ENCODE results near the gene ORAI1. TPM values are rescaled to one million over a fixed set of nuclear protein-coding genes. Genes with fewer than 3 reads are reported as not detected.

The ORAI1 gene
- total RNA-seq, 1 experiment from 2014 or later: 28.1 TPM

DNA sequence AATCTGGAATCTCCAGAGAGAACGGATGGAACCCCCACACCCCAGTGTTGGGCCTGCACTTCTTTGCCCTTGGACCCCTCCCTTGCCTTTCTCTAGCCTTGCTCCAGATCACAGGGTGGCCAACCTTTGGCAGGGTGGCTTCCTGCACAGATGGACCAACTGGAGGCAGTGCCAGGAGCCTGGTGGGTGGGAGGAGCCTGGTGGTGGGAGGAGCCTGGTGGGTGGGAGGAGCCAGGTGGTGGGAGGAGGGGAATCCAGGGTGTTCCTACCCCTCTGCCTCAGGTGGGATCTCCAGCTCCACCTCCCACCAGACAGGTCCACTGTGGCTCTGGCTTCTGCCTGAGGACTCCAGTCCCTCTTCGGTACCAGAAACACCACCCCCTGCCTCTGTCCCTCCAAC lies 15.0 kb upstream of the ORAI1 start:
- no peaks in the 10 kb centered on the region for H3K79me2 ChIP-seq (ENCODE audit: low read depth)
- H3K4me1 ChIP-seq (replicated peaks; ENCODE audit: insufficient read depth): no peaks in the 10 kb centered on the region; the same call in 1 of the 2 replicates
- no peaks in the 10 kb centered on the region for H3K9me2 ChIP-seq (ENCODE audit: insufficient read depth)
- no peak overlapping the region for H3K4me2 ChIP-seq
- H3K27ac ChIP-seq: no peak overlapping the region
- no peaks in the 10 kb centered on the region for H3K9me3 ChIP-seq (ENCODE audit: insufficient read depth, low read depth)
- no peak overlapping the region for H2AFZ ChIP-seq
- intact Hi-C loops (cut with micrococcal nuclease; ENCODE audit: unreplicated experiment): no loop called here
- H3F3A ChIP-seq (ENCODE audit: insufficient read depth, low read depth): no peaks in the 10 kb centered on the region
- CTCF ChIA-PET: interaction anchor here (0.7 kb wide), 1 partner anchor 148 kb away, joined by 7 read pairs; no protein-coding TSS in a partner anchor
- POLR2A ChIA-PET (ENCODE audit: unreplicated experiment): no interaction called here
- TF ChIP-seq, protein P1, sequence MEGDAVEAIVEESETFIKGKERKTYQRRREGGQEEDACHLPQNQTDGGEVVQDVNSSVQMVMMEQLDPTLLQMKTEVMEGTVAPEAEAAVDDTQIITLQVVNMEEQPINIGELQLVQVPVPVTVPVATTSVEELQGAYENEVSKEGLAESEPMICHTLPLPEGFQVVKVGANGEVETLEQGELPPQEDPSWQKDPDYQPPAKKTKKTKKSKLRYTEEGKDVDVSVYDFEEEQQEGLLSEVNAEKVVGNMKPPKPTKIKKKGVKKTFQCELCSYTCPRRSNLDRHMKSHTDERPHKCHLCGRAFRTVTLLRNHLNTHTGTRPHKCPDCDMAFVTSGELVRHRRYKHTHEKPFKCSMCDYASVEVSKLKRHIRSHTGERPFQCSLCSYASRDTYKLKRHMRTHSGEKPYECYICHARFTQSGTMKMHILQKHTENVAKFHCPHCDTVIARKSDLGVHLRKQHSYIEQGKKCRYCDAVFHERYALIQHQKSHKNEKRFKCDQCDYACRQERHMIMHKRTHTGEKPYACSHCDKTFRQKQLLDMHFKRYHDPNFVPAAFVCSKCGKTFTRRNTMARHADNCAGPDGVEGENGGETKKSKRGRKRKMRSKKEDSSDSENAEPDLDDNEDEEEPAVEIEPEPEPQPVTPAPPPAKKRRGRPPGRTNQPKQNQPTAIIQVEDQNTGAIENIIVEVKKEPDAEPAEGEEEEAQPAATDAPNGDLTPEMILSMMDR (conservative IDR thresholded peaks at IDR 0.05): no peak
- TF ChIP-seq EZH2 (IDR thresholded peaks at IDR 0.05; ENCODE audit: low read depth): no peak
- no peak overlapping the region for H3K4me3 ChIP-seq
- no TSS peak for BruUV-seq (replicated peaks)
- H3K27me3 ChIP-seq (ENCODE audit: insufficient read depth, low read depth): no peaks in the 10 kb centered on the region
- H3K36me3 ChIP-seq (ENCODE audit: low read depth): no peaks in the 10 kb centered on the region
- DNase-seq: no peak
- H4K20me1 ChIP-seq (ENCODE audit: insufficient read depth): no peaks in the 10 kb centered on the region

DNA sequence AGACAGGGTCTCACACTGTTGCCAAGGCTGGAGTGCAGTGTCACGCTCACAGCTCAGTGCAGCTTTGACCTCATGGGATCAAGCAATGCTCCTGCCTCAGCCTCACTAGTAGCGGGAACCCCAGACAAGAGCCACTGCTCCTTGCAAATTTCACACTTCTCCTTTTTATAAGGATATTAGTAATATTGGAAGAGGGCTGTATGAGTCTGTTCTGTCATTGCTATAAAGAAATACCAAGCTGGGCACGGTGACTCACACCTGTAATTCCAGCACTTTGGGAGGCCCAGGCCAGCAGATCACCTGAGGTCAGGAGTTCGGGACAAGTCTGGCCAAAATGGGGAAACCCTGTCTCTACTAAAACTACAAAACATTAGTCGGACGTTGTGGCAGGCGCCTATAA lies 12.9 kb upstream of the ORAI1 start:
- H3K27ac ChIP-seq: no peak overlapping the region
- intact Hi-C loops (cut with micrococcal nuclease; ENCODE audit: unreplicated experiment): no loop called here
- TF ChIP-seq, protein P1 (conservative IDR thresholded peaks at IDR 0.05): no peak
- TF ChIP-seq EZH2 (IDR thresholded peaks at IDR 0.05; ENCODE audit: low read depth): no peak
- no TSS peak for BruUV-seq (replicated peaks)
- no peaks in the 10 kb centered on the region for H3K27me3 ChIP-seq (ENCODE audit: insufficient read depth, low read depth)
- POLR2A ChIA-PET (ENCODE audit: unreplicated experiment): no interaction called here
- H3K36me3 ChIP-seq (ENCODE audit: low read depth): no peaks in the 10 kb centered on the region
- H3K4me3 ChIP-seq: no peak overlapping the region
- no peaks in the 10 kb centered on the region; the same call in 1 of the 2 replicates for H3K4me1 ChIP-seq (replicated peaks; ENCODE audit: insufficient read depth)
- H3F3A ChIP-seq (ENCODE audit: insufficient read depth, low read depth): no peaks in the 10 kb centered on the region
- H2AFZ ChIP-seq: no peak overlapping the region
- H4K20me1 ChIP-seq (ENCODE audit: insufficient read depth): no peaks in the 10 kb centered on the region
- no peak overlapping the region for H3K4me2 ChIP-seq
- CTCF ChIA-PET: no interaction called here
- H3K9me2 ChIP-seq (ENCODE audit: insufficient read depth): no peaks in the 10 kb centered on the region
- no peaks in the 10 kb centered on the region for H3K79me2 ChIP-seq (ENCODE audit: low read depth)
- DNase-seq: no peak
- no peaks in the 10 kb centered on the region for H3K9me3 ChIP-seq (ENCODE audit: insufficient read depth, low read depth)

DNA sequence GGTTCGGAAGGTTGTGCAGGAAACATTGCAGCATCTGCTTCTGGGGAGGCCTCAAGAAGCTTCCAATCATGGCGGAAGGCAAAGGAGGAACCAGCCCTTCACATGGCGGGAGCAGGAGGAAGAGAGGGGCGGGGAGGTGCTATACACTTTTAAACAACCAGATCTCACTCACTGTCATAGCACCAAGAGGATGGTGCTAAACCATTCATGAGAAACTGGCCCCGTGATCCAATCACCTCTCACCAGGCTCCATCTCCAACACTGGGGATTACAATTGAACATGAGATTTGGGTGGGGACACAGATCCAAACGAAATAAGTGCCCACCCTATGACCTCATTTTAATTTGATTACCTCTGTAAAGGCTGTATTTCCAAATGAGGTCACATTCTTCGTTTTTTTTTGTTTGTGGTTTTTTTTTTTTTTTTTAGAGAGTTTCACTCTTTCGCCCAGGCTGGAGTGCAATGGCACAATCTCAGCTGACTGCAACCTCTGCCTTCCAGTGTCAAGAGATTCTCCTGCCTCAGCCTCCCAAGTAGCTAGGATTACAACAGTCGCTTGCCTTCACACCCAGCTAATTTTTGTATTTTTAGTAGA lies 11.4 kb upstream of the ORAI1 start:
- Histone ChIP-seq H3F3A (ENCODE audit: insufficient read depth, low read depth) (no peaks in the 10 kb centered on the region), H3K79me2 (ENCODE audit: low read depth) (no peaks in the 10 kb centered on the region), H4K20me1 (ENCODE audit: insufficient read depth) (no peaks in the 10 kb centered on the region), H3K27me3 (ENCODE audit: insufficient read depth, low read depth) (no peaks in the 10 kb centered on the region), H3K4me1 (replicated peaks; ENCODE audit: insufficient read depth) (no peaks in the 10 kb centered on the region; the same call in 1 of the 2 replicates), H3K4me2 (no peak overlapping the region), H2AFZ (no peak overlapping the region), H3K9me3 (ENCODE audit: insufficient read depth, low read depth) (no peaks in the 10 kb centered on the region), H3K27ac (no peak overlapping the region), H3K9me2 (ENCODE audit: insufficient read depth) (no peaks in the 10 kb centered on the region), H3K36me3 (ENCODE audit: low read depth) (no peaks in the 10 kb centered on the region), H3K4me3 (no peak overlapping the region)
- DNase-seq: no peak
- no TSS peak for BruUV-seq (replicated peaks)
- intact Hi-C loops (cut with micrococcal nuclease; ENCODE audit: unreplicated experiment): no loop called here
- CTCF ChIA-PET: no interaction called here
- POLR2A ChIA-PET (ENCODE audit: unreplicated experiment): no interaction called here
- TF ChIP-seq, protein P1 (conservative IDR thresholded peaks at IDR 0.05): no peak
- TF ChIP-seq EZH2 (IDR thresholded peaks at IDR 0.05; ENCODE audit: low read depth): no peak
